ENCODE data around the gene ANGPTL7.

- TF ChIP-seq EZH2 (IDR thresholded peaks at IDR 0.05) (no peak), POLR2A (IDR thresholded peaks at IDR 0.05; ENCODE audit: borderline replicate concordance, extremely low read depth, insufficient read depth, insufficient read length) (no peak), SP1 (IDR thresholded peaks at IDR 0.05; ENCODE audit: low read depth) (no peak), SIN3A (IDR thresholded peaks at IDR 0.05; ENCODE audit: low read depth) (no peak), EZH2phosphoT487 (IDR thresholded peaks at IDR 0.05; ENCODE audit: borderline replicate concordance) (no peak), ELF1 (IDR thresholded peaks at IDR 0.05; ENCODE audit: borderline replicate concordance, low read depth) (no peak), MAX (IDR thresholded peaks at IDR 0.05) (no peak), POLR2AphosphoS5 (IDR thresholded peaks at IDR 0.05; ENCODE audit: low read depth, low read length) (no peak), JUND (IDR thresholded peaks at IDR 0.05) (no peak), ATF3 (IDR thresholded peaks at IDR 0.05) (no peak), REST (IDR thresholded peaks at IDR 0.05; ENCODE audit: low read depth) (no peak)
- TF ChIP-seq, protein P1, sequence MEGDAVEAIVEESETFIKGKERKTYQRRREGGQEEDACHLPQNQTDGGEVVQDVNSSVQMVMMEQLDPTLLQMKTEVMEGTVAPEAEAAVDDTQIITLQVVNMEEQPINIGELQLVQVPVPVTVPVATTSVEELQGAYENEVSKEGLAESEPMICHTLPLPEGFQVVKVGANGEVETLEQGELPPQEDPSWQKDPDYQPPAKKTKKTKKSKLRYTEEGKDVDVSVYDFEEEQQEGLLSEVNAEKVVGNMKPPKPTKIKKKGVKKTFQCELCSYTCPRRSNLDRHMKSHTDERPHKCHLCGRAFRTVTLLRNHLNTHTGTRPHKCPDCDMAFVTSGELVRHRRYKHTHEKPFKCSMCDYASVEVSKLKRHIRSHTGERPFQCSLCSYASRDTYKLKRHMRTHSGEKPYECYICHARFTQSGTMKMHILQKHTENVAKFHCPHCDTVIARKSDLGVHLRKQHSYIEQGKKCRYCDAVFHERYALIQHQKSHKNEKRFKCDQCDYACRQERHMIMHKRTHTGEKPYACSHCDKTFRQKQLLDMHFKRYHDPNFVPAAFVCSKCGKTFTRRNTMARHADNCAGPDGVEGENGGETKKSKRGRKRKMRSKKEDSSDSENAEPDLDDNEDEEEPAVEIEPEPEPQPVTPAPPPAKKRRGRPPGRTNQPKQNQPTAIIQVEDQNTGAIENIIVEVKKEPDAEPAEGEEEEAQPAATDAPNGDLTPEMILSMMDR (IDR thresholded peaks at IDR 0.05 in 2 of 3, conservative IDR thresholded peaks at IDR 0.05 in 1 of 3; ENCODE audit: borderline replicate concordance in 1 of 3, insufficient read depth in 1 of 3, low read depth in 2 of 3, low read length in 2 of 3), result no peak
- TF ChIP-seq, protein P2, sequence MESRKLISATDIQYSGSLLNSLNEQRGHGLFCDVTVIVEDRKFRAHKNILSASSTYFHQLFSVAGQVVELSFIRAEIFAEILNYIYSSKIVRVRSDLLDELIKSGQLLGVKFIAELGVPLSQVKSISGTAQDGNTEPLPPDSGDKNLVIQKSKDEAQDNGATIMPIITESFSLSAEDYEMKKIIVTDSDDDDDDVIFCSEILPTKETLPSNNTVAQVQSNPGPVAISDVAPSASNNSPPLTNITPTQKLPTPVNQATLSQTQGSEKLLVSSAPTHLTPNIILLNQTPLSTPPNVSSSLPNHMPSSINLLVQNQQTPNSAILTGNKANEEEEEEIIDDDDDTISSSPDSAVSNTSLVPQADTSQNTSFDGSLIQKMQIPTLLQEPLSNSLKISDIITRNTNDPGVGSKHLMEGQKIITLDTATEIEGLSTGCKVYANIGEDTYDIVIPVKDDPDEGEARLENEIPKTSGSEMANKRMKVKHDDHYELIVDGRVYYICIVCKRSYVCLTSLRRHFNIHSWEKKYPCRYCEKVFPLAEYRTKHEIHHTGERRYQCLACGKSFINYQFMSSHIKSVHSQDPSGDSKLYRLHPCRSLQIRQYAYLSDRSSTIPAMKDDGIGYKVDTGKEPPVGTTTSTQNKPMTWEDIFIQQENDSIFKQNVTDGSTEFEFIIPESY (IDR thresholded peaks at IDR 0.05; ENCODE audit: extremely low read depth, insufficient replicate concordance, low read length), result no peak
Measured at GRCh38 chr1:11175461-11175860, 13.7 kb upstream of the ANGPTL7 start.
